HG03575 (cell line): ENCODE data around the gene C21orf91.
A peak's percentile ranks its signal among the peaks of the same experiment; 100 is the strongest.

Experiments used
- ATAC-seq: cut with Tn5 transposase; IDR thresholded peaks from one replicate; pipeline ENCODE4 v1.9.1; 2021; ENCODE audit not compliant: unreplicated experiment, insufficient number of reproducible peaks, low FRiP score; ENCODE audit errors: extremely low read depth

The C21orf91 gene

DNA sequence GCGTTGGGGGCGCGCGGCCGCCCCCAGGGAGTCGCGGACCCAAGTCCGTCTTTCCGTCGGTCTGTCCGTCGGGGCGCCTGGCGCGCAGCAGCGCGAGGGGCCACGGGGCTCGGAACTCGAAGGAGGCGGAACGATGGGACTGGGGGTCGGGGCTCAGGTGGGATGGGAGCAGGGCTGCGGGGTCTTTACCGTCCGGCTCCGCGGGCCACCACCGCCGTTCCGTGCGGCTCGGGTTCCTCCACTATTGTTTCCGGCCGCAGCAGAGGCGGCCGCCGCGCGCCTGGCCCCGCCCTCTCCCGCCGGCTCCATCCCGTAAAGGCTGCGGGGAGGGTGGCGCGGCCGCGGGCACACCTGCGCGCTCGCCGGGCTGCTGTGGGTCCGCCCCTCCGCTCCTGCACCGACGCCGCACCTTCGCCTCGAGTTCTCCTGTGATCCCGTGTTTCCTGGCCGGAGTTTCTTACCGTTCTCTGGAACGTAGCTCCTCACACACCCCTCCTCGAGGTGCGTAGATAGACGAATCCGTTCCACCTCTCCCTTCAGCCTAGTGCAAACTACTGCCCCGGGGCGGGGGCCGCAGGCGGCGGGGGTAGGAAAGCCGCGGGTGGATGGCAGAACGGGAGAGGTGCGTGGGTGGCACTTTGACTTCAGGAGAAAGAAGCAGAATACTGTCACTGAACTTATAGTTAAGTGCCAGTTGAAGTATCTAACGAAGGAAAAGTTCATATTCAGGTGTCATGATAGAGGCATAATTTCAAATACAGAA lies at the start of gene C21orf91:
TSS of gene C21orf91 (minus strand) at position 243 of the 763 bp plus-strand sequence. CDS start 1,038 bp downstream, outside the sequence.
- peak; percentile 44 for ATAC-seq

DNA sequence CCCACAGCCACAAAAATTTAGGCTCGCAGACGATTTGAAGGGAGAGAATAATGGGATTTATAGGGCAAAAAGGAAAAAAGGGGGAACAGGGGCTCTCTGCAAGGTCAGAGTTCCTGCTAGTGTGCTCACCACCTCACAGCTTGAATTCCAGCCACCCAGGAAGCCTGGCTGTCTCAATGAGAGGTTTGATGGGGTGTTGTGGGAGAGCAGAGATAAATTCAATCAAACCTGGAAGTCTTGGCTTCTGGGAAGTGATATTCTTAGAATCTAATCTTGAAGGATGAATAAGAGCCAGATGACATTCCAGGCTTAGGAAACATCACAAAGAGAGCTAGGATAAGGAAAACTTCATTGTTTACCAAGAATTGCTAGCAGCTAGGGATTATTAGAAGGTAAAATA lies 47.4 kb upstream of the C21orf91 start:
- ATAC-seq = no peak

DNA sequence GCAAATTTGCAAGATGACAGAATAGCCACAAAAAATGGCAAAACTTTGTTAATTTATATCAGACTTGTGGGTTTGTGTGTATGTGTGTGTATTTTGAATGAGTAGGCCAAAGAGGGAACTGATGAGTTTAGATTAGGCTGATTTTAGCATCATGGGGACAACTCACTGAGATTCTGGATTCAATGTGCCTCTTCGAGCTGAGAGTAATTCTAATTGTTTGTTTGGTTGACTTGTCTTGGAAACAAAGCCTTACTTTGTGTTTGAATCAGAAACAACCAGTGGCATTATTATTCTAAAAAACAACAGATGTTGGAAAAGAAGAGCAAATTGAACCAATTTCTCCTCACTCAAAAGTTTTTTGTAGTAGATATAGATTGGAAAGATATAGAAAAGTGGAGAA lies 40.5 kb upstream of the C21orf91 start:
- ATAC-seq = no peak

DNA sequence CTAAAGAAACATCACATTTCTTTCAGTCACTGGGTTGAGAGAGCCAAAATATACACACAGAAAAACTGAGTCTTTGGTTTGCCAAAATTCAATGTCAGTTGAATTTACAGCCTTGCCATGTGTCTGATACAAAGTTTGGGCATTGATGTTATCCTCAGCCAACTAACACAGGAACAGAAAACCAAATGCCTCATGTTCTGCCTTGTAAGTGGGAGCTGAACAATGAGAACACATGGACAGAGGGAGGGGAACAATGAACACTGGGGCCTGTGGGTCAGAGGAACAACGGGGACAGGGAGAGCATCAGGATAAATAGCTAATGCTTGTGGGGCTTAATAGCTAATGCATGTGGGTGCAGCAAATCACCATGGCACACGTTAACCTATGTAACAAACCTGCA lies 39.6 kb upstream of the C21orf91 start:
- no peak for ATAC-seq

DNA sequence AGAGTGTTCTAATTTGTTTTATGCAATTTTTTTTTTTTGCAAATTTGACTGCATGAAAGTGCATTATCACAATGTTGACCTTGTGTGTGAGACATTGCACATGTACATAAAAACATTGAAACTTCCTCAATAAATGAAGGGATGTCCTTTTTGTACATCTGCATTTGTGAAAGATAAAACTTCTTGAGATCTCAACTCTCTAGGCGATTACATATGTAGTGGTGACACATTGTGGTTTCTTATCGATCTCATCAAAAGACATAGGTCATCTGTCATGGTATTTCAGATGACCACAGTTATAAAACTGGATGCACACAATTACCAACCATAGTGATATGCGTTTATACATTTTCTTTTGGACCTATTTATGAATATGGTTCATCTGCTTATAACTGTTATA lies 35.6 kb upstream of the C21orf91 start:
- no peak for ATAC-seq

DNA sequence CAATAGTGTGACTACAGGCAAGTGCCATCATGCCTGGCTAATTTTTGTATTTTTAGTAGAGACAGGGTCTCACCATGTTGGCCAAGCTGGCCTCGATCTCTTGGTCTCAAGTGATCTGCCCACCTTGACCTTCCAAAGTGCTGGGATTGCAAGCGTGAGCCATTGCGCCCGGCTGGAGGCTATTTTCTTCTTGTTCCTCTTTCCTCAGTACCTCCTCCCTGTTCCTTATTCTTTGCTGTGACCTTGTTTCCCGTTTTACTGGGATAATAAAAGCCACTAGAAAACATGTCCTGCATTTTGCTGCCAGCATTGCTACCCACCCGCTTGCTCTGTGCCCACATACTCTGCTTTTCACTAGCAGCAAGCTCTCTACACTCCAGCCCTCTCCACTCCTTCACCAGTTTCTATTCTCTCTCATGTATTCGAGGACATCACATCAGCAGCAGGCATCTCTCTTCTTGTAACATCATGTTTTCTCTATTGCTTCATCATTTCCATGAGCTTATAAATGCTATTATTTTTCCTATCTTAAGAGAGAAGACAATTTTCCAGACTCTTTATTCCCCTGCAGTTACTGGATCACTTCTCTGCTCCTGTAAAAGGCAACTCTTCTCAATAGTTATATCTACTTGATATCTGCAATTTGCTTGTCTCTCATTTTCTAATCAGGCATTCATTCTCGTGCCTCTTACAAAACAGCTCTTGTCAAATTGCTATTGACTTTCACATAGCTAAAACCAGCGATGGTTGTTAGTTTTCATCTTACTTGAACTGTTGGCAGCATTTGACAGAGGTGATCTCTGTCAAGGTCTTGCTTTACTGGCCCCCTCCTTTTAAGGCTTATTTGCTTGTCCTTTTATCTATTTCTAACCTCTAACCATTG lies 34.5 kb upstream of the C21orf91 start:
- no peak for ATAC-seq

DNA sequence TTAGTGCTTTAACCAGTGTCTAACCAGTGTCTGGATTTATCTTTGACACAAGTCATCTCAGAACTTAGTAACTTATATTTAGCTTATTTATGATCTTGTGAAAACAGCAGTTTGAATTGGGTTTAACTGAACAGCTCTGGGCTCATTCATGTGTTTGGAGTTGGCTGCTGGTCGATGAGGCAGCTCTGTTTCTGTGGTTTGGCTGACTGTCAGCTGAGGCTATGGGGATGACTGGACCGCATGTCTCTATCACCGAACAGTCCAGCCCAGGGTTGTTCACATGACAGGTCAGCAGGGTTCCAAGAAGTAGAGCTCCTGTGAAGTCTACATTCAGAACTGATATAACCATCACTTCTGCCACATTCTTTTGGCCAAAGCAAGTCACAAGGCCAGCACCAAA lies 29.1 kb upstream of the C21orf91 start:
- ATAC-seq = peak; percentile 93

DNA sequence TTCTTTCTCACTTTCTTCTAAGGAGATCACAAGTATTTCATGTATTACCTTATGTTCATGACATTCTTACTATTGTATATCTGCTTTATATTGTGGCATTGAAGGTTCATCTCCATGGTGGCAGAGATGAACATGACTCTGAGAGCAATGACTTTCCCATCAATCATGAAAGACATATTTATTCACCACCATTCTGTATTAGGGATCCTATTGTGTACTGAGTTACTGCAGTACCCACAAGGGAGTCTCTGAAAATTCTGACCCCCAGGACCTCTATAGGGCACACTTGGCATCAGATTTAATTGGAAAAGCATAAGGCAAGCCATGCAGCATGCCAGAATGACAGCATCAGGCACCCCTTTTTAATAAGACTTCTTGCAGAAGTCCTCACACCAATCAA lies 21.9 kb upstream of the C21orf91 start:
- no peak for ATAC-seq

DNA sequence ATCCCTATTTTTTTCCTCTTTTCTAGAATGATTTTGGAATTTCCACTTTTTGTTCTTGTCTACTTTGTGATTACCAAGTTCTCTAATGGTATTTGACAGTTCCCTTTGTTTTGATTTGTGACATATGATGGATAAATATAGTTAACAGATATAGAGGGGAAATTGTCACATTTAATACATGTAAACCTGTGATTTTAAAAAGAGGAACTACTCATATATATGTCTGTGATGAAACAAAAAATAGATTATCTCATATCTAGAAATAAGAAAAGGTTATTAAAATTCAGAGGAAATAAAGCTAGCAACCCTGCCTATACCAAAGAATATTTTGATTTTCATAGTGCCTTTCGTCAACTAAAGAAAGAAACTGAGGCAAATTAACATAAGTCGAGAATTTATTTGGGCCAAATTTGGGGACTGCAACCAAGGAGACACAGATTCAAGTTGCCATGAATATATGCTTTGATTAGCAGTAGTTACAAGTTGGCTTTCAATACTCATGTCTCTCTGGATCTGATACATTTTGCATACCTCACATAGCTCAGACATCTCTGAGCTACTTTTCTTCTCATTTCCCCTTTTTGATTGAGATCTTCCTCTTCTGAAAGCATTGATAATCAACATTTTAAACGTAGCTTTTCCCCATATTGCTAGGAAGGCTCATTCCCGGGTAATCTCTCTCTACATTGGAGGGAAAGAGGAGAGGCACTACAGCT lies 15.6 kb upstream of the C21orf91 start:
- ATAC-seq = no peak

DNA sequence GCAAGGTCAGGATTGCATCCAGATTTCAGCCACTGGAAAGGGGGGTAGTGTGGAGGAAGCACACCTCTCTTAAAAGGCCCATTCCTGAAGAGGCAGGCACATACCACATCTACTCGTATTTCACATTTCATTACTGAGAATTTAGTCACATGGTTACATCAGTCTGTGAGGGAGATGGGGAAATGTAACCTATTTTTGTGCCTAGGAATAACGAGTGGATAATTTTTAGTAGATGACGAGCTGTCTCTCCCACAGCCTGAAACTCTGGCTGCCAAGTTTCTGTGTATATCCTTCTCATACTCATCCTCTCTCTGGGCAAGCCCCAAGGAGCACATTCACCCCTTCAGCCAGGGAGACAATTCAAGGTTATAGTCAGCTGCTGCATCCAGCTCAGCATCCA lies 10.3 kb upstream of the C21orf91 start:
- ATAC-seq = no peak

DNA sequence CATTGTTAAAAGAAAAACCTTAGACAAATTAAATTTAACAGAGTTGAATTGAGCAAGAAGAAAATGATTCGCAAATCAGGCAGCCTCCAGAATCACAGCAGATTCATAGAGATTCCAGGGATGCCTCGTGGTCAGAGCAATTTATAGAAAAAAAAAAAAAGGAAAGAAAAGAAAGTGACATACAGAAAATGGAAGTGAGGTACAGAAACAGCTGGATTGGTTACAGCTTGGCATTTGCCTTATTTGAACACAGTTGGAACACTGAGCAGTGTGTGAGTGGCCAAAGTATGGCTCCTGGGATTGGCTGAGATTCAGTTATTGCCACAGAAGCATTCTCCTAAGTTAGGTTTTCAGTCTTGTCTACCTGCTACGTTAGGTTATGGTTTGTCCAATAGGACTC lies 9.1 kb upstream of the C21orf91 start:
- no peak for ATAC-seq

DNA sequence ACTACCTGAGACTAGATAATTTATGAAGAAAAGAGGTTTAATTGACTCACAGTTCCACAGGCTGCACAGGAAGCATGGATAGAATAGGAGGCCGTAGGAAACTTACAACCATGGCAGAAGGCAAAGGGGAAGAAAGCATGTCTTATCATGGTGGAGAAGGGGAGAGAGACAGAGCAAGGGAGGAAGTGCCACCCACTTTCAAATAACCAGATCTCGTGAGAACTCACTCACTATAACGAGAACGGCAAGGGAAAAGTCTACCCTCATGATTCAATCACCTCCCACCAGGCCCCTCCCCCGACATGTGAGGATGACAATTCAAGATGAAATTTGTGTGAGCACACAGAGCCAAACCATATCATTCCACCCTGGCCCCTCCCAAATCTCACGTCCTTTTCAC lies 4.7 kb upstream of the C21orf91 start:
- no peak for ATAC-seq

DNA sequence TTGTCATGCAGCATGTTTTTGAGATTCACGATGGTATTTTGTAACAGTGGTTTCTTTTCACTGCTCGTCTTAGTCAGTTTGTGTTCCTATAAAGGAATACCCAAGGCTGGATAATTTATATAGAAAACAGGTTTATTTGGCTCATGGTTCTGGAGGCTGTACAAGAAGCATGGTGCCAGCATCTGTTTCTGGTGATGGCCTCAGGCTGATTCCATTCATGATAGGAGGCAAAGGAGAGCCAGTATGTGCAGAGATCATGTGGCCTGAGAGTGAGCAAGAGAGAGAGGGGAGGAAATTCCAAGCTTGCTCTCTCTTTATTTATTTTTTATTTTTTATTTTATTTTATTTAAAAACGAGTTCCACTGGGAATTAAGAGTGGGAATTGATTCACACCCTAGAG lies 2.0 kb upstream of the C21orf91 start:
- ATAC-seq = no peak

DNA sequence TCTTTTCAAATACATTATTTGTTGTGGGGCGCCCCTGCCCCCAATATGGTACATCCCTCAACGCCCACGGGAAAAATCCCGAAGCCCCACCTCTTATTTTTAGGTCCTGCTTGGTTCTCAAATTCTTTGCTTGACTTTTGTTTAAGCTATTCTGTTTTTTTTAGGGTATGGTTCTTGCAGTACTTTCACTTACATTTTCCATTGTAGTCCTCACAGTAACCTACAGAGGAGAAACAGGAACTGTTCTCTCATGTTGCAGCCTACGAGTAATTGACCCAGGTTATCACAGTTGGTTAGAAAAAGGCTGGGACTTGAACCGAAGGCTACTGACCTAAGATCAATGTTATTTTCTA lies 697 bp upstream of the C21orf91 start:
- peak; percentile 77 for ATAC-seq

DNA sequence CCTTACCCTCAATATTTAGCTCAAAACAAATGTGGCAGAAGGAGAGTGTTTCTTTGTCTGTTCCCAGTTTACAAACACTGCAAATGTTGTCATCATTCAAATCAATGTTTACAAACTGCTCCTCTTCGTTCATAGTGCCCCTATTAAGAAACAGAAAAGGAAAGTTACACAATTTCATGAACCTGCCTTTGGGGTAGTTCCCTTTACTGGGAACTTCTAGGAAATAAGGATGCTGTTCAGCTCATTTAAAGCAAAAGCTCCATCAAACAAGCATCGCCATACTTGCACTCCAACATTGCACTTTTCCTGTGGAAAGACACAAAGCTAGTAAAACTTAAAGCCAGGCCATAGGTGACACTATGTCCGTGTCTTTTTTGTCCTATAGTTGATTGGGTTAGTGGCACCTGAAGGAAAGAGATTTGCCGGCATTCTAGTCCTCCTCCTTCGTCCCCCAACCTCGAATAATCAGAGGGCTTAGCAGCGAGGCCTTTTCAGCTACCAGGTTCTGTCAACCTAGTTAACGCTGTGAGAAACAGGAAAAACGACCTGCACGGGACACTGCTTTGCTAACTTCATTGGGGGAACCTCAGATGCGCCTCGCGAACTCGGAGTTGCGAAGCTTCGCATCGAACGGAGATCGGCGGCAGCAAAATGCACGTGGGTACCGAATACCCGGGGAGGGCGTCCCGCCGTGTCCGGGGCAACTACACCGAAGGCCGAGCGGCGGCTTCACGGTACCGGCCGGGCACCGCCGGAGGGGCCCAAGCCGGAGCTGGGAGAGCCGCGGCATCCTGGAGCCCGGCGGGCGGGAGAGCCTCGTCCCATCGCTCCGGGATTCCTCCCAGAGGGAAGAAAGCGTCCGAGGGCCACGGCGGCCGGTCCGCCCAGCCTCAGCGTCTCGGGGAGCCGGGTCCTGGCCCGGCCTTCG lies 706 bp downstream of the C21orf91 start:
- no peak for ATAC-seq

DNA sequence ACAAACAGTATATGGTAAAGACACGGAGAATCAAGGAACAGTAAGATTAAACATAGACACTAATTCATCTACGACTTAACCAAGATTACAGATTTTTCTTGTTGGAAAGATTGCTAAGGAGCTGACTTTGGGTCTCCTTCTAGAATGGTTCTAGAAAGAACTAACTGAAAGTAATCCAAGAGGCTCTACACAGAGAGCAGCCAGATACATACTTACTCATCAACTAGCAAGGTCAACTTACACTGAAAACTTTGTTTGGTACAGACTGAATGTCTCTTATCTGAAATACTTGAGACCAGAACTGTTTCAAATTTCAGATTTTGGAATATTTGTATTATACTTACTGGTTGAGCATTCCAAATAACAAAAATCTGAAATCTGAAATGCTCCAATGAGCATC lies 5.8 kb downstream of the C21orf91 start:
- ATAC-seq = no peak

DNA sequence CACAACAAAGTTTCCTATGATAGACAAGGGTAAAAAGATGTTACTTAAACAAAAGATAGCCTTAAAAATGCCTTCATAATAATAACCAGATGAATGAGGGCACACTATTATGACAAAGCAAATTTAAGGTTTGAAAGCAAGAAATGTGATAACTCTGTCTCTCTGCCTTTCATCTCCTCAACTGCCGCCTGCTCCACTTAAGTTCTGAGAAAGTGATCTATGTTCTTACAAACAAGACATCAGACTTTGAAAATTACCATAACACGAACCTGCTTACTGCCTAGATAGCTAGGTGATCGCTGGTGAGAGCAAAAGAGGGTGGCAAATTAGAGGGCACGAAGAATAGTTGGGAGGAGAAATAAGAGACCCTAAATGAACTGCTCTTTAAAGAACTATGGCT lies 13.2 kb downstream of the C21orf91 start:
- ATAC-seq = no peak

DNA sequence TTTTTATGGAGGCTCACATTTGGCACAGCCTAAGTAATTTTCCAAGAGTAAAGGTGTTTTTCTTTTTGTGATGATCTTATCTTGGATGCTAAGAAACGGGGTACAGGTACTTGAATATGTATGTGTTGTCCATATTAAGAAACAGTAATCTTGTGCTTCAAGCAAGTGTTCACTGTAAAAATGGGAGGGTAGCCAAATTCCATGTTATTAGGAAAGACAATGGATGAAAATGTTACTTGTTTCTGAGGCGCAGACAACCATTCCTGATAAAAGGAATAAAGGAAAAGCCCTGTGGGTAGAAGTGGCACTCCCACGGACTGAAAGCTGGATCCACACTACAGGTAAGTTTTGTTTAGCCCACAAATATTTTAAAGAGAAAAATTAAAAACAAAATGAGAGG lies 15.6 kb downstream of the C21orf91 start:
- no peak for ATAC-seq

DNA sequence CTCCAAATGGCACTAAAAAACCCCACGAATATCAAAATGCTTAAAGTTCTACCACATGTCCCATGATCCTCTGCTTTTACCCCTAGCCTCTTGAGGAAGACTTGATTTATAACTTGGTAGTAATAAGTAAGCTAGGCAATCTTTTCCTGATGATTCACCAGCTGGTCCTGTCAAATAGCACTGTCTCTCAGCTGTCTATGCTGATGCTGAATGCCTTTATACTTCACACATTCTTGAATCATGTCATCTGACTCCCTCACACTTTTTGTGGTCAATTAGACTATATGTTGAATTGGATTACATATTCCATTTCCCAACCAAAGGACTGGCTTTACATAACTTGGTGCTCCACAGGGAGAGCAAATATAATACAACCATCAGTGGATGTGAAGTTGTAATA lies 16.6 kb downstream of the C21orf91 start:
- no peak for ATAC-seq
